HepG2 (cell line): ENCODE data around the gene CALD1. TPM values are rescaled to one million over a fixed set of nuclear protein-coding genes. Genes with fewer than 3 reads are reported as not detected.

ENCODE experiments used
- ATAC-seq: fragments of 200-7000 bp; cut with Tn5 transposase; 3 replicates; pipeline ENCODE4 v1.9.1; 2020; ENCODE audit warnings: mild to moderate bottlenecking, moderate library complexity
- BruUV-seq: library from RNA; stranded (reverse); fragments of 400-500 nt; replicated peaks from 2 replicates; lab custom pipeline; 2021; lab: Mats Ljungman, UMichigan
- CTCF ChIA-PET: fragments of 300-600 bp; formaldehyde crosslinking; extraction: SDS; loops from one replicate; lab custom pipeline; 2021; ENCODE audit warnings: low total read pairs, inconsistent platforms, low intra/inter-chr PET ratio; lab: Yijun Ruan, JAX
- POLR2A ChIA-PET: fragments of 350-600 bp; sonication (Branson Sonifier 250); formaldehyde crosslinking; loops from one replicate; lab custom pipeline; 2020; ENCODE audit warnings: antibody characterized with exemption, inconsistent platforms; lab: Yijun Ruan, JAX
- DNase-seq: peaks from one replicate; pipeline ENCODE4 v3.0.0-alpha.2; 2015; ENCODE audit warnings: low spot score
- FAIRE-seq: peaks from 3 replicates; lab custom pipeline; 2011; peaks lifted over from hg19 to GRCh38; lab: Jason Lieb, UNC
- H2AFZ ChIP-seq: one replicate; pipeline ENCODE4 v1.6.1; 2011; ENCODE audit warnings: low read length, inconsistent platforms
- H3K27ac ChIP-seq: fragments of 300-600 bp; 3 replicates; pipeline ENCODE4 v1.8.0; 2011; ENCODE audit warnings: mixed run types, mild to moderate bottlenecking, mixed read lengths, low read length, inconsistent platforms; ENCODE audit not compliant: insufficient read depth; ENCODE audit errors: extremely low read length
- H3K27me3 ChIP-seq, 2 experiments: fragments of 200-600 bp in 1 of 2; 2 replicates in 1 of 2; 3 replicates in 1 of 2; pipeline versions ENCODE4 v1.6.0 to v1.8.0; 2011; ENCODE audit warnings: low read length in 2 of 2, mild to moderate bottlenecking in 2 of 2, moderate library complexity in 2 of 2, inconsistent platforms in 1 of 2; ENCODE audit not compliant: insufficient read depth in 2 of 2, control insufficient read depth in 1 of 2
- H3K36me3 ChIP-seq, 2 experiments: fragments of 200-600 bp in 1 of 2; replicated peaks in 1 of 2; 2 replicates in 1 of 2; 3 replicates in 1 of 2; pipeline versions ENCODE4 v1.5.1 to v1.8.0; 2011; ENCODE audit warnings: low read length in 2 of 2, inconsistent platforms in 1 of 2; ENCODE audit not compliant: insufficient read depth in 2 of 2, control insufficient read depth in 1 of 2
- H3K4me1 ChIP-seq: 2 replicates; pipeline ENCODE4 v1.5.1; 2012; ENCODE audit warnings: low read length, inconsistent platforms; ENCODE audit not compliant: insufficient read depth
- H3K4me2 ChIP-seq: 2 replicates; pipeline ENCODE4 v1.6.0; 2011; ENCODE audit warnings: low read depth, low read length, inconsistent platforms
- H3K4me3 ChIP-seq, 3 experiments: fragments of 200-600 bp in 1 of 3; sonication (generic), shearing (Covaris generic) in 1 of 3; replicated peaks in 1 of 3; 2 replicates each; pipeline ENCODE4 v1.5.1; 2011 to 2016; ENCODE audit warnings: low read length in 3 of 3, inconsistent platforms in 2 of 3, low read depth in 2 of 3, mild to moderate bottlenecking in 2 of 3, control low read depth in 1 of 3, mixed read lengths in 1 of 3; ENCODE audit not compliant: insufficient read depth in 1 of 3
- H3K79me2 ChIP-seq: one replicate; pipeline ENCODE4 v1.6.1; 2011; ENCODE audit warnings: low read length, inconsistent platforms; ENCODE audit not compliant: insufficient read depth
- H3K9ac ChIP-seq: 2 replicates; pipeline ENCODE4 v1.6.0; 2011; ENCODE audit warnings: mild to moderate bottlenecking, low read depth, low read length, inconsistent platforms; ENCODE audit not compliant: insufficient read depth
- H3K9me3 ChIP-seq: 2 replicates; pipeline ENCODE4 v1.5.1; 2012; ENCODE audit warnings: mild to moderate bottlenecking, low read length
- H4K20me1 ChIP-seq: 2 replicates; pipeline ENCODE4 v1.6.0; 2011; ENCODE audit warnings: inconsistent platforms, mild to moderate bottlenecking, low read length, moderate library complexity; ENCODE audit not compliant: insufficient read depth
- ELF3 ChIP-seq: IDR thresholded peaks from 2 replicates; pipeline ENCODE4 v1.6.1; 2016; ENCODE audit warnings: missing genetic modification reagents, missing compliant biosample characterization
- HNF4A ChIP-seq: sonication (generic); formaldehyde crosslinking; IDR thresholded peaks from 2 replicates; pipeline ENCODE4 v1.4.0; 2020; ENCODE audit warnings: missing genetic modification reagents
- IRF1 ChIP-seq: sonication (generic); formaldehyde crosslinking; IDR thresholded peaks from 2 replicates; pipeline ENCODE4 v1.4.0; 2020; ENCODE audit warnings: low read depth, mild to moderate bottlenecking, missing genetic modification reagents
- MIER2 ChIP-seq: IDR thresholded peaks from 2 replicates; pipeline ENCODE4 v1.6.1; 2016; ENCODE audit warnings: missing biosample characterization, missing genetic modification reagents
- PAX8 ChIP-seq: sonication (generic); formaldehyde crosslinking; IDR thresholded peaks from 2 replicates; pipeline ENCODE4 v1.8.0; 2022; ENCODE audit warnings: mild to moderate bottlenecking, missing genetic modification reagents, borderline replicate concordance
- PCBP1 ChIP-seq: fragments of 200-400 bp; formaldehyde crosslinking; IDR thresholded peaks from 2 replicates; pipeline ENCODE4 v1.6.1; 2017; ENCODE audit warnings: mild to moderate bottlenecking, low read depth, low read length, borderline replicate concordance
- TARDBP ChIP-seq: sonication (generic); formaldehyde crosslinking; IDR thresholded peaks from 2 replicates; pipeline ENCODE4 v1.8.0; 2022; ENCODE audit warnings: mild to moderate bottlenecking, missing genetic modification reagents
- THAP7 ChIP-seq: sonication (generic); formaldehyde crosslinking; IDR thresholded peaks from 2 replicates; pipeline ENCODE4 v1.8.1; 2023; ENCODE audit warnings: mild to moderate bottlenecking, missing genetic modification reagents
- ZHX2 ChIP-seq, 2 experiments: sonication (generic) in 1 of 2; formaldehyde crosslinking in 1 of 2; IDR thresholded peaks; 2 replicates each; pipeline versions ENCODE4 v1.6.1 to v1.9.0; 2014 to 2022; ENCODE audit warnings: antibody characterized with exemption in 1 of 2, borderline replicate concordance in 1 of 2, inconsistent platforms in 1 of 2, low read depth in 1 of 2, missing genetic modification reagents in 1 of 2
- ZNF280B ChIP-seq: sonication (generic); formaldehyde crosslinking; IDR thresholded peaks from 2 replicates; pipeline ENCODE4 v1.5.0; 2020; ENCODE audit warnings: missing genetic modification reagents, mild to moderate bottlenecking, borderline replicate concordance
- ZNF564 ChIP-seq: sonication (generic); formaldehyde crosslinking; IDR thresholded peaks from 2 replicates; pipeline ENCODE4 v1.8.1; 2023; ENCODE audit warnings: mild to moderate bottlenecking, missing genetic modification reagents
- ZNF570 ChIP-seq: sonication (generic); formaldehyde crosslinking; IDR thresholded peaks from 2 replicates; pipeline ENCODE4 v1.4.0; 2020; ENCODE audit warnings: mild to moderate bottlenecking, missing genetic modification reagents, borderline replicate concordance
- ZNF850 ChIP-seq: sonication (generic); formaldehyde crosslinking; conservative IDR thresholded peaks from 2 replicates; pipeline ENCODE4 v1.9.0; 2021; ENCODE audit warnings: mild to moderate bottlenecking, missing genetic modification reagents
- WGBS: methylation state at CpG from one replicate; pipeline ENCODE4 v1.1.6; 2017; ENCODE audit warnings: low lambda C conversion rate; 5-methylcytosine and 5-hydroxymethylcytosine counted together
- in situ Hi-C: cut with HindIII; loops from 2 replicates; pipeline ENCODE4 v1.10.0; 2017; ENCODE audit warnings: low pct_unique_long_range_greater_than_20kb; ENCODE audit not compliant: extremely low pct_ligation_motif_present
- intact Hi-C: fragments of 100-400 bp; cut with micrococcal nuclease; formaldehyde crosslinking; loops from one replicate; pipeline ENCODE4 v1.10.0; 2022; ENCODE audit not compliant: unreplicated experiment
- polyA plus RNA-seq, 8 experiments: library from polyadenylated mRNA; depleted of rRNA in 3 of 8; stranded (reverse) in 7 of 8; unstranded in 1 of 8; fragments of >200 nt; fragmentation: Illumina TruSeq in 4 of 8; extraction: Trizol in 4 of 8; gene quantifications; 2 replicates each; pipeline versions ENCODE4 v1.2.1 to v1.2.3, GENCODE V29; 2011 to 2016; ENCODE audit warnings: low read depth in 4 of 8, missing spikeins in 1 of 8, mixed read lengths in 1 of 8; ENCODE audit not compliant: insufficient read depth in 1 of 8
- total RNA-seq, 5 experiments: library from RNA; depleted of rRNA; stranded (reverse); fragments of >200 nt; fragmentation: Illumina TruSeq; extraction: Trizol; gene quantifications; 2 replicates each; pipeline ENCODE4 v1.2.3, GENCODE V29; 2016; ENCODE audit warnings: low read depth in 1 of 5

CALD1 gene
- total and polyA plus RNA-seq, 2 of the 13 experiments (the other 11 are each of a cell fraction or from before 2014, with no cell fraction given): 53.0 to 112 TPM

- ATAC-seq: no peak
- no peak overlapping the region for H3K9ac ChIP-seq
- TF ChIP-seq ELF3 (CRISPR knock-in tag) (no peak), HNF4A (CRISPR knock-in tag) (peak; percentile 54), ZNF564 (CRISPR knock-in tag) (no peak), ZNF570 (CRISPR knock-in tag) (no peak), ZNF280B (CRISPR knock-in tag) (no peak), IRF1 (CRISPR knock-in tag) (no peak), ZNF850 (CRISPR knock-in tag) (no peak), PAX8 (CRISPR knock-in tag) (no peak), PCBP1 (no peak), THAP7 (no peak), TARDBP (no peak), ZHX2 (IDR thresholded peaks at IDR 0.05; ENCODE audit: low read depth) (no peak), ZHX2 (CRISPR knock-in tag; IDR thresholded peaks at IDR 0.05; ENCODE audit: borderline replicate concordance) (no peak), MIER2 (CRISPR knock-in tag) (no peak)
Measured at GRCh38 chr7:134995239-134996096, 216.0 kb downstream of the CALD1 start.

More at GRCh38 chr7:134995239-134996096, 216.0 kb downstream of the CALD1 start:
- Histone ChIP-seq H3K4me2 (no peak overlapping the region), H4K20me1 (no peaks in the 10 kb centered on the region), H3K36me3 (peaks cover 0 to 6% of the 10 kb centered on the region in 2 experiments; a peak in 1 of 5 replicates), H3K79me2 (peaks cover 8% of the 10 kb centered on the region), H3K27me3 (no peaks in the 10 kb centered on the region), H3K4me3 (no peak overlapping the region), H2AFZ (no peak overlapping the region), H3K9me3 (0 out of 2 replicates have a peak, but pooled peaks cover 4% of the 10 kb centered on the region), H3K4me1 (peaks cover 90% of the 10 kb centered on the region), H3K27ac (peak overlapping the region; percentile 85)
- intact Hi-C loops: loop anchor here (2.0 to 5.0 kb wide), 3 partner anchors 99 to 222 kb away; partner anchors contain the start of gene TMEM140
- no peak for FAIRE-seq
- CTCF ChIA-PET: no interaction called here
- POLR2A ChIA-PET: interaction anchor here (2.0 to 4.3 kb wide), 3 partner anchors 9 to 174 kb away, joined by 8 to 30 read pairs (median 27); partner anchors contain the start of genes AGBL3, CYREN and TMEM140
- TSS peak; percentile 12 for BruUV-seq
- no peak for DNase-seq
- 77% methylated on average over 6 of the region's 6 CpGs for WGBS
- in situ Hi-C loops: no loop called here
